Hepatocyte (in vitro differentiated cells): ENCODE results near the gene RYR3.

Source experiments
- CTCF ChIP-seq: fragments of 200-600 bp; sonication (generic); IDR thresholded peaks from 2 replicates; pipeline ENCODE4 v1.5.1; 2016; ENCODE audit warnings: antibody characterized with exemption, mild to moderate bottlenecking; ENCODE audit not compliant: poor library complexity
- EZH2 ChIP-seq: fragments of 200-600 bp; sonication (generic); IDR thresholded peaks from 2 replicates; pipeline ENCODE4 v1.6.1; 2016; ENCODE audit warnings: antibody characterized with exemption, mild to moderate bottlenecking, borderline replicate concordance

- TF ChIP-seq CTCF (no peak), EZH2 (no peak)
These were observed 59.3 kb downstream of the RYR3 start for GRCh38 chr15:33369941-33370622.
